ENCODE data around the gene SRSF4. TPM values are rescaled to one million over a fixed set of nuclear protein-coding genes. Genes with fewer than 3 reads are reported as not detected.
"Not testable (repeated sequence)": the region's sequence is repeated elsewhere in the genome, so short reads cannot be mapped to it uniquely, and the experiment has no call there.

Gene SRSF4
- total and polyA plus RNA-seq, 5 donors: 50.0 to 63.7 (median 60.5) TPM

- H3K27ac ChIP-seq (ENCODE audit: low read length): no peak overlapping the region
- no peaks in the 10 kb centered on the region for H3K4me1 ChIP-seq (ENCODE audit: control insufficient read depth, insufficient read depth, low read length)
- DNase-seq (no peak), ATAC-seq (no peak)
- intact Hi-C loops (cut with DNase I): no loop called here
- WGBS: 77% methylated on average over 2 of the region's 2 CpGs
- H3K9me3 ChIP-seq (ENCODE audit: control insufficient read depth, low read length): no peaks in the 10 kb centered on the region
- no peaks in the 10 kb centered on the region for H3K27me3 ChIP-seq (ENCODE audit: control insufficient read depth, insufficient read depth)
- H3K4me3 ChIP-seq (ENCODE audit: low read length): no peak overlapping the region
These were observed 64.3 kb downstream of the SRSF4 start for GRCh38 chr1:29117381-29117780.

GRCh38 chr1:29114654-29115053 lies 67.0 kb downstream of the SRSF4 start:
- DNase-seq (no peak), ATAC-seq (no peak)
- Histone ChIP-seq H3K4me3 (ENCODE audit: low read length) (no peak overlapping the region), H3K4me1 (ENCODE audit: control insufficient read depth, insufficient read depth, low read length) (no peaks in the 10 kb centered on the region), H3K27me3 (ENCODE audit: control insufficient read depth, insufficient read depth) (no peaks in the 10 kb centered on the region), H3K27ac (ENCODE audit: low read length) (no peak overlapping the region), H3K9me3 (ENCODE audit: control insufficient read depth, low read length) (no peaks in the 10 kb centered on the region)
- intact Hi-C loops (cut with DNase I): no loop called here
- WGBS: 90% methylated on average over 1 of the region's 1 CpG

GRCh38 chr1:29113413-29114117 lies 68.1 kb downstream of the SRSF4 start:
- Histone ChIP-seq H3K4me1 (ENCODE audit: control insufficient read depth, insufficient read depth, low read length) (no peaks in the 10 kb centered on the region), H3K4me3 (ENCODE audit: low read length) (no peak overlapping the region), H3K9me3 (ENCODE audit: control insufficient read depth, low read length) (no peaks in the 10 kb centered on the region), H3K27ac (ENCODE audit: low read length) (no peak overlapping the region), H3K27me3 (ENCODE audit: control insufficient read depth, insufficient read depth) (no peaks in the 10 kb centered on the region)
- ATAC-seq: no peak
- intact Hi-C loops (cut with DNase I): no loop called here
- DNase-seq: no peak
- WGBS: 65% methylated on average over 6 of the region's 6 CpGs

- Histone ChIP-seq H3K27ac (ENCODE audit: low read length) (no peak overlapping the region), H3K27me3 (ENCODE audit: control insufficient read depth, insufficient read depth) (no peaks in the 10 kb centered on the region), H3K4me1 (ENCODE audit: control insufficient read depth, insufficient read depth, low read length) (no peaks in the 10 kb centered on the region), H3K4me3 (ENCODE audit: low read length) (no peak overlapping the region), H3K9me3 (ENCODE audit: control insufficient read depth, low read length) (no peaks in the 10 kb centered on the region)
- WGBS: 86% methylated on average over 7 of the region's 7 CpGs
- DNase-seq (no peak), ATAC-seq (no peak)
- intact Hi-C loops (cut with DNase I): no loop called here
These were observed 68.8 kb downstream of the SRSF4 start for GRCh38 chr1:29112705-29113412.

GRCh38 chr1:29108041-29108440 lies 73.7 kb downstream of the SRSF4 start:
- intact Hi-C loops (cut with DNase I); H3K9me3 ChIP-seq (ENCODE audit: control insufficient read depth, low read length); ATAC-seq; H3K4me3 ChIP-seq (ENCODE audit: low read length); H3K27ac ChIP-seq (ENCODE audit: low read length); H3K4me1 ChIP-seq (ENCODE audit: control insufficient read depth, insufficient read depth, low read length); DNase-seq; H3K27me3 ChIP-seq (ENCODE audit: control insufficient read depth, insufficient read depth): not testable (repeated sequence)
- WGBS: 96% methylated on average over 6 of the region's 6 CpGs

GRCh38 chr1:29105822-29106221 lies 75.9 kb downstream of the SRSF4 start:
- no peak overlapping the region for H3K4me3 ChIP-seq (ENCODE audit: low read length)
- H3K9me3 ChIP-seq (ENCODE audit: control insufficient read depth, low read length): no peaks in the 10 kb centered on the region
- 90% methylated on average over 6 of the region's 6 CpGs for WGBS
- intact Hi-C loops (cut with DNase I): no loop called here
- DNase-seq (no peak), ATAC-seq (no peak)
- H3K27ac ChIP-seq (ENCODE audit: low read length): no peak overlapping the region
- no peaks in the 10 kb centered on the region for H3K27me3 ChIP-seq (ENCODE audit: control insufficient read depth, insufficient read depth)
- H3K4me1 ChIP-seq (ENCODE audit: control insufficient read depth, insufficient read depth, low read length): no peaks in the 10 kb centered on the region

- Histone ChIP-seq H3K4me3 (ENCODE audit: low read length) (no peak overlapping the region), H3K27me3 (ENCODE audit: control insufficient read depth, insufficient read depth) (no peaks in the 10 kb centered on the region), H3K27ac (ENCODE audit: low read length) (no peak overlapping the region), H3K9me3 (ENCODE audit: control insufficient read depth, low read length) (no peaks in the 10 kb centered on the region), H3K4me1 (ENCODE audit: control insufficient read depth, insufficient read depth, low read length) (no peaks in the 10 kb centered on the region)
- WGBS: 92% methylated on average over 1 of the region's 1 CpG
- intact Hi-C loops (cut with DNase I): no loop called here
- ATAC-seq (no peak), DNase-seq (no peak)
These were observed 81.2 kb downstream of the SRSF4 start for GRCh38 chr1:29100487-29100886.

GRCh38 chr1:29099286-29099685 lies 82.4 kb downstream of the SRSF4 start:
- intact Hi-C loops (cut with DNase I): no loop called here
- no peak for DNase-seq
- no peaks in the 10 kb centered on the region for H3K27me3 ChIP-seq (ENCODE audit: control insufficient read depth, insufficient read depth)
- no peak overlapping the region for H3K27ac ChIP-seq (ENCODE audit: low read length)
- WGBS: 93% methylated on average over 4 of the region's 4 CpGs
- no peak overlapping the region for H3K4me3 ChIP-seq (ENCODE audit: low read length)
- H3K4me1 ChIP-seq (ENCODE audit: control insufficient read depth, insufficient read depth, low read length): no peaks in the 10 kb centered on the region
- ATAC-seq: no peak
- no peaks in the 10 kb centered on the region for H3K9me3 ChIP-seq (ENCODE audit: control insufficient read depth, low read length)

Other genes with a start within 250 kb of the SRSF4 start
- gene TMEM200B, start 58.0 kb downstream of the SRSF4 start, total RNA-seq: 1 to 10 TPM; 3.6 to 4.1 (median 3.9) TPM
- 2.8 TPM for gene TMEM200B, start 58.0 kb downstream of the SRSF4 start, polyA plus RNA-seq
- 10 to 100 TPM; 21.0 to 33.7 (median 24.7) TPM for gene MECR, start 49.0 kb upstream of the SRSF4 start, total RNA-seq
- gene MECR, start 49.0 kb upstream of the SRSF4 start, polyA plus RNA-seq: 36.0 TPM
- gene PTPRU, start 54.6 kb upstream of the SRSF4 start, total RNA-seq: 10 to 100 TPM; 13.7 to 29.9 (median 22.9) TPM
- 24.6 TPM for gene PTPRU, start 54.6 kb upstream of the SRSF4 start, polyA plus RNA-seq